ENCODE measurements around the gene CUBN.
A peak's percentile ranks its signal among the peaks of the same experiment; 100 is the strongest.

CUBN gene

DNA sequence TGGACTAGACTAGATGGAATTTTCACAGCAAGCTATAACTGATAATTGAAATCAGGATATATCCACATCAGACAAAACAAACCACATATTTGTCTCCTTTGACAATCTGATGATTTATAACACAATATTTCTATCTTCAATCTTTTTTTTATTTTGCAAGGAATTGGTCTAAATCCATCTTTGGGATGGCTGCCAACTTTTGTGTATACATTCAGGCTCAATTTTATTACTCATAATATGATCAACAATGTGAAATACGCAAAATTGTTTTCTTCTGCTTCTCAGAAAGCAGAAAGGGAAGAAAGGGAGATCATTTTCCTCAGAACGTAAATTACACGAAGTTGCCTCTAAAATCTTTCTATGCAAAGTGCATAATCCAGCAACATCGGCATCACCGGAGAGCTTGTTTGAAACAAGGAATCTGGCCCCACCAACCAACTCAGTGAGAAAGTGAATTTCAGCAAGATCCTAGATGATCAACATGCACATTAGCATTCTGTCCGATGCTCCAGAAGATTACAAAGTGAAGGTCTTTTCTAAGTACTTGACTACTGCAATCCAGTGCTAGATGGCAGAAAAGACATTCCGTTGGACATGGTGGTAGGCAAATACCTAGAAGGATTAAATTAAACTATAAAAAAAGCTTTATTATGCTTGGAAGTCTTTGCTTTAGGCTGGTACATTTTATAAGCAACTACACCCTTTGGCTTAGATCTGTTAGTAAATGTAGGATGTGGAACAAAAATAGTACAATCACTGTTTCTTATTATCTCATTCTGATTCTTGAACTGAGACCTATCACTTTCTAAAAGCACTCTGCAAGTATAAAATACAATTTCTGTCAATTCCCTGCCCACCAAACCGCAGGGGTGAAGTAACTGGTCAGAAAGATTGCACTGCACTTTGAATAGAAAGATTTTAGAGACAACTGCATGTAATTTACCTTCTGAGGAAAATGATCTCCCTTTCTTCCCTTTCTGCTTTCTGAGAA is 186.0 kb downstream of the CUBN start:
- peak; percentile 46 for DNase-seq

DNA sequence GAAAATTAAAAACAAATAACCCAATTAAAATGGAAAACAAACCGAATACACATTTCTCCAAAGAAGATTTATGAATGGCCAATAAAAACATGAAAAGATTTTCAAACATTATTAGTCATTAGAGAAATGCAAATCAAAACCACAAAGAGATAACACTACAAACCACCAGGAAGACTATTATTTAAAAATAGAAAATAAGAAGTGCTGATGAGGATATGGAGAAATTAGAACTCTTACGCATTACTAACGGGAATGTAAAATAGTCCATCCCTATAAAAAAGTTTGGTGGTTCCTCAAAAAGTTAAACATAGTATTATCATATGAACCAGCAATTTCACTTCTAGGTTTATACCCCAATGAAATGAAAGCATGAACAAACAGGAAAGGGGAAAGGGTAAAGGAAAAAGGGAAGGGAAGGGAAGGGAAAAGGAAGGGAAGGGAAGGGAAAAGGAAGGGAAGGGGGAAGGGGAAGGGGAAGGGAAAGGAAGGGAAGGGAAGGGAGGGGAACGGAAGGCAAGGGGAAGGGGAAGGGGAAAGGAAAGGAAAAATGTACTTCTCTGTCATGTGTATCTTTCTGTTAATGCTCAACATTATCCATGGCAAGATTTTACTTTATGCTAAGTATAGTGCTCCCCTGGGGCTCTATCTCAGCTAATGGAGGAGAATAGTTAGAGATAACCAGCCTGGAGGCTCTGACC is 187.1 kb downstream of the CUBN start:
- no peak for DNase-seq

DNA sequence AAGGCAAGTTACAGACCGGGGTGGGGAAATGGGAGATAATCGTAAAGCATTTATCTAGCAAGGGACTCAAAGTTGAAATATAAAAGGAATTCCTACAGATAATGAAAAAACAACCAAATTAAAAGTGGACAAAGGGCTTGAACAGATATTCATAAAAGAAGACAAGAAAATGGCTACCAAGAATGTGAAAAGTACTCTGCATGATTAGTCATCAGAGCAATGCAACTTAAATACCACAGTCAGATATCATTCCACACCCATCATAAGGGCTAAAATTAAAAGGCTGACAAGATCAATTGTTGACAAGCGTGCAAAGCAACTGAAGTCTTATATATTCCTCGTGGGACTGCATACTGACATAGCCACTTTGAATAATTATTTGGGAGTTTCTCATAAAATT is 187.7 kb downstream of the CUBN start:
- no peak for DNase-seq

DNA sequence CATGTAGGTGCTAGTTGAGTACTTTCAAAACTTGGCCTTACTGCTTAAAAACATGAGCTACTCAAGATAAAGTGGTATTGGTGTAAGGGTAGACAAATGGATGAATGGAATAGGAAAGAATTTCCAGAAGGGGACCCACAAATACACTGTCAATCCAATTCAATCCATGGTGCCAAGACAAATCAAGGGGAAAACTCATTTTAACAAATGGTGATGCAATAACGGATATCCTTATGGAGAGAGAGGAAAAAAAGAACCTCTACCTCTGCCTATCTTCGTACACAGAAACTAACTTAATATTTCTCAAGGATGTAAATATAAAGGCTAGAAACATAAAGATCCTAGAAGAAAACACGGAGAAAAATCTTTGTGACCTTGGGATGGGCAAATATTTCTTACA is 188.5 kb downstream of the CUBN start:
- no peak for DNase-seq

DNA sequence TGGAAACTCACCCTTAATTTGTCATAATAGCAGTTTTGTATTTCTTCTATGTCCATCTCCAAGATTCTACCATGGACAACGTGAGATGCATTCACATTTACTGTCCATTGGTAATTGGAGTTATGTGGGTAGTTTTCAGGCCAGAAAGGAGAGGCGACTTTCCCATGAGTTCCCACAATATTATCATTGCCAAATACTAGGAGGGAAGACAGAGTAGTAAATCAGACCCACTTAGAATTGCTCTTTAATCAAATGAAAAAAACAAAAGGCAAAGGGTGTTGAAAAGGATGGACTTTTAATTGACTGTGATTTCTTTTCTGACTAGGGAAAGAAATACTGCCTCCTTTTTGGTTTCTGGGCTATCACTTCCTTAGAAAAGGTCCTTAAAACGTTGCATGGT is 190.7 kb downstream of the CUBN start:
- no peak for DNase-seq

DNA sequence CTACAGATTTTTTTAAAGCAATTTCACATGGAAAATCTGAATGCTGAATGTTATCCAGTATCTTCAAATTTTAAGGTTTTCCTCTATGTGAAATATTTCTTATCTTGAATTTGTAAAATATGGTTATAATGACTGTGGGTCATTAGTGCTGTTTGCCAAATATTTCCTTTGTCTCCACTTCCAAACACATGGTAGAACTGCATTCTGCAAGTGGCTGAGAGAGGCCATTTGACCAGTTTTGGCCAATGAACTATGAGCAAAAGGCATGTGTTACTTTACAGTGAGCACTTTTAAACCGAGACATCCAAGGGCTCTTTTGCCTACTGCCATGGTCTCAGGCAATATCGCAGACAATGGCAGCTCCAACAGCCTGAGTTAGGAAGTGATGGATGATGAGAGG is 195.2 kb downstream of the CUBN start:
- no peak for DNase-seq

DNA sequence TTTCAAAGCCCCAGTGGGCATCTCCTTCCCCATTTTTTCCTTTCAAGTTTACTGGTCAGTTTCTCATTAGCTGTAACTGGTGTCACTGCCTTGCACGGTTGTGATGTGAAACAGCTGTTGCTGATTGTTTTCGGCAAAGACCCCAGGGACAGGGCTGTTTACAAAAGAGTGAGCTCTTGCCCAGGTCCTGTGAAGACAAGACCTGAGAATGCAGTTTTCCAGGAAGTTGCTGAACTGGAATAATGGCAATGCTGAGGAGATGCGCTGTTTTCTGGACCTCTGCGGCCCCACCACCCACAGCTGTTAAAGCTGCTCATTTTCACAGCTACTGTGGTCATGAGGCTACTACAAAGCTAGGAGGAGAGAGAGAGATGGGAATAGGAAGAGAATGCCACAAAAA is 195.8 kb downstream of the CUBN start:
- no peak for DNase-seq

DNA sequence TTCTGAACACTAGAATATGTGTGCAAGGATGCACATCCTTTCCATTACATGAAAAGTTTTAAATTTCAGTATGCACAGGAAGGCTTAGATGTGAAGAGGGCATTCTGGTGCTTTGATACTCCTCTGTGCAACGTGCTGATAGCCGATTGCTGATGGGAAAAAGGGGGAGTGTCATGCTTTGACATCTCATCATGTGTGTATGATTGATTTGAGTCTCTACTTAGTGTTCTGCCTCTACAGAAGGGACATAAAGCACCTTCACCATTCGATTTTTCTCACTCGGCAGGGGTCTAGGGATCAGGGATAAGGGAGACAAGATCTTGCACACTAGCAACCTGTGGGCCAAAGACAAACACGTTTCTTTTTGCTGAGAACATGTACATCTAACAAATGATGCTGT is 197.7 kb downstream of the CUBN start:
- no peak for DNase-seq

DNA sequence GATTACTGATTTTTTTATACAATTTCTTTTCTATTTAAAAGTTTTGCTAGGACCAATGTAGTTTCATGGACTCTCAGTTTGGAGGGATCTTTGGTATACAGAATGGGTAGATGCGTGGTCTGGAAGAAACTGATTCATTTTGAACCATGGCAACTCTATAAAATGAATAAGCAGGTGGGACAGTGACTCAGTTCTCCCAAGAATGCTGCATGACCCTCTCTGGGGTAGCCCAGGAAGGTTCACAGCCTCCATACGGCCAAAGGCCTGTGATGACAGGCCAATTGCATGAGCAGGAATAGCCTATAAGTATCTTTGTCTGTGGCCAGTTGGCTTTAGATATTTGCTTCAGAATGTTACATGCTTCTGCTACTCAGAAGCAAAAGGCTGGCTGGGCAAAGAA is 199.1 kb downstream of the CUBN start:
- DNase-seq = no peak

DNA sequence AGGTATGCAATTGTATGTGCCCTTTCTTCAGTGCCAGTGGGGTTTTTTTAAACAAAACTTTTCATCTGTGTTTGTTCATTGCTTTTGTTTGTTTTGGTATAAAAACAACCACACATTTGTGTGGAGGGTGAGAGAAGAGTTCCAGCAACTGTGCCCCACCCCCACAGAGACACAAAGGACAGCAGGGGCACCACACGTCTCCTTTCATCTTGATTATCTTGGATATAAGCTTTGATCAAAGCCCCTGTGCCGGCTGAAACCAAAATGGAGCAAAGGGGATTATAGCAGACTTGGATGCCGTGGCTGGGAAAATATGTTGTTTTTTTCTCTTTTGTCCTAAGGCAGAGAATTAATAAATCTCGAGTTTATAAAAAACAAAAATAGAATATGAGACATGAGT is 200.5 kb downstream of the CUBN start:
- DNase-seq = no peak

DNA sequence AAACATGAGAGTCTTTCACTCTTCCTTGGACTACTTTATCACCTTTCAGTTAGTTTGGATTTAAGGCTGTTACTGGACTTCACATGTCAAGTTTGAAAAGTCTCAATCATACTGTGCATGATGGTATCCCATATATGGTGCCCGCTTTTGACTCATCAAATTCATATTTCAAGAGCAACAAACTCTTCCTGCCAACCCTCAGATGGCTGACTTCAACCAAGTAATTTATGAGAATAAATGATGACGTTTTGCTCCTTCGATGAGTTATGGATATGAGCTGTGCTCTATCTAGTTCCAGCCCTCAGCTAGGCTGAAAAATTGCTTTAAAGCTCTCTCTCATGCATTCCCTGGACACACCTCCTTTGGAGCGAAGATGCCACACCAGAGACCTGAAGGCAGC is 202.1 kb downstream of the CUBN start:
- no peak for DNase-seq

DNA sequence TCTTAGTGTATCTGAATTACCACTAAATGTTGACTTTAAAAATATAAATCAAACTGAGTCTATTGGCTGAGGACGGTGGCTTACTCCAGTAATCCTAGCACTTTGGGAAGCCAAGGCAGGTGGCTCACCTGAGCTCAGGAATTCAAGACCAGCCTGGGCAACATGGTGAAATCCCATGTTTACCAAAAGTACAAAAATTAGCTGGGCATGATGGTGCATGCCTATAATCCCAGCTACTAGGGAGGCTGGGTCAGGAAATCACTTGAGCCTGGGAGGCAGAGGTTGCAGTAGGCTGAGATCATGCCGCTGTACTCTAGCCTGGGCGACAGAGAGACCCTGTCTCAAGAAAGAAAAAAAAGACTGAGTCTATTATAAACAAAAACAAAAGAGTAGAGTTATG is 205.9 kb downstream of the CUBN start:
- DNase-seq = no peak

DNA sequence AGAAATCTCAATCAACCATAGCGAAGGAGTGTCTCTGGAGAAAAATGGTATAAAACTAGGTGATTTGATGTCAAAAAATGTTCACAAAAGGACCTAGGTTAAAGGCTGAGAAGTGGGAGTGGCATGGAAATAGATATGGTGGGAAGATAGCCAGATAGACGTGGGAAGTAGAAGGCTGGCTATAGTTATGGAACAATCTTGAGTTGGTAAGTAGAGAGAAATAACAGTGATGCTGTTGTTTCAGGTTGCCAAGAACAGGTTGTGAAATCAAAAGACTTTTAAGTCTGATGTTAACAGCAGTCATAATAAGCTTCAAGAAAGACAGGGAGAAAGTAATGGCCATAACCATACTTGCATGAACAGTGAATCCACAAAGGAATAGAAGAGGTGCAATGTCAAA is 206.3 kb downstream of the CUBN start:
- no peak for DNase-seq

DNA sequence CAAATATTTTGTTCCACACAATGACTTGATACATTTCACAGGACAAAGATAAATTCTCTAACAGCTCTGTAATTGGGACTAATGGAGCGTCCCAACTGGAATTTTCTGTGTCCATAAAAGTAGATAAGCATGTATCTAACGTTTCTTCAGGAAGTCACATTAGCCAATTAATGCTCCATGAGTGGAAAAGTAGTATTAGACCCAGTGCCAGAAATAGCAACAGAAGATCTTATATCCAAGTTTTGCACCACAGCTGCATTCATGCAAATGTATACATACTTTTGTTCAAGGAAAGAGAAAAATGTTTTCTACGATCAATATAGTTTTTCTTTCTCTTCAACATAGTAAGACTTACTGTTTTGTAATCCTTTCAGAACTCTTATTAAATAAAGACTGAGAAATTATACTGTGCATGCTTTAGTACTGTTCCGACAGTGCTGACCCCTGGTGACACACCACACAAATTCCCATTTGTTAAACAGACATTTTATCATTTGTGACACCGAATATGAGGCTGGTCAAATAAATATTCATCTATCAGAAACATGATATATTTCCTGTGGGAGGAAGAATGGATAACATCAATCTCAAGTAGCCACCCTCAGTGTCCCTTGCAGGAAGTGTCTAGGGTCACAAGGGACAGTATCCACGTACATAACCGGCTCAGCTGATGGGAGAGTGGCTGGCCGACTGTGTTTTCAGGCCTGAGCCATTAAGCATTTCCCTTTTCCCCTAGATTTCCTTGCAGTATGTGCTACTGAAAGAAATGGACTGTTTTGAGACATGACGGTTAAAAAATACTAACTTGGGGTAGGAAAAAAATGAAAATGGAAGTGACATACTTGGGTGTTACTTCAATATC is 210.3 kb downstream of the CUBN start:
- DNase-seq = no peak

DNA sequence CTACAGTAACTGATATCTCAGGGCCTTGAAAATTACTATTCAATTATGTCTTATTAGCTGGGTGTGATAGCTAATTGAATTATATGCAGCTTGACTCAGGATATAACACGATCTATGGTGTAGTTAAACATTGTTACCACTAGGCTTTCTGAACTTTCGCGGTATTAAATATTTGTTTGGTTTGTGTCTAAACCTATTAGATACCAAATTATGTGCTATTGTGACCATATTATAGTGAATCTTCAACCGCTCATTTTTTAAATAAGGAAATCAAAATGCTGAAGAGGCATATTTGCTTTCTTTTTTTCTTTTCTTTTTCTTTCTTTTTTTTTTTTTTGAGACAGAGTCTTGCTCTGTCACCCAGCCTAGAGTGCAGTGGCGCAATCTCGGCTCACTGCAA is 213.1 kb downstream of the CUBN start:
- no peak for DNase-seq

DNA sequence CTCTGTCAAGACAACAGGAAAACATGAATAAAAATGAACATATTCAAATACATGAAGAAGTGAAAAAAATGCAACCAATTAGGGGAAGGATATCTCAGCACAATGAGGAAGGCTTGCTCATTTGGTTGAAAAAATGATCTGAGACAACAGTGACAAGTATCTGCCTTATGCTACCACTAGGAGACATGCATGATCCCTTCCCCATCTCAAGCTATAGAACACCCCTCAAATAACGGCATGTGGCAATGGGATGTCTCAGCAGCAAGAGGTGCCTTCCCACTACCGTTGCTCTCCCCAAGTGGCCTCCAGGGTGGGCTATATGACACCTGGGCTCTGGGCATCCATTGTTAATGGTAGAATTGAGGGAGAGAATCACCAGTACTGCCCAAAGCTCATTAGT is 214.3 kb downstream of the CUBN start:
- peak; percentile 57 for DNase-seq

DNA sequence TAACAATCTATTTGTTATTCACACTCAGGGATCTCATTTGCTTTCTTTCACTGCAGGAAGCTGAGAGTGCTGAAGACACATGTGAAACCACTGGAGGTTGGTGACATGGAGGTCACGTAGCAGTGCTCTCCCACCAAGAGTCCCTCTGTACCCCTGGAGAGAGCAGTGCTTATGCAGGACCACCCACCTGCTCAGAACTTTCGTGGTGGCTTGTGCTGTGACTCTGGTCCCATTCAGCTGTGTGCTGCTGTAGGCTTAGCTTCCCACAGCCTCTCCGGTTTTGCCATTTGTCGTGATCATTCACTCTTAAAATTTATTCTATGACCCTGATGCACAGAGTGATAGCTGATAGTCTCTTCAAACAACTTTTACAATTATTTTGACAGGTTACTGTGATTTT is 216.3 kb downstream of the CUBN start:
- no peak for DNase-seq

DNA sequence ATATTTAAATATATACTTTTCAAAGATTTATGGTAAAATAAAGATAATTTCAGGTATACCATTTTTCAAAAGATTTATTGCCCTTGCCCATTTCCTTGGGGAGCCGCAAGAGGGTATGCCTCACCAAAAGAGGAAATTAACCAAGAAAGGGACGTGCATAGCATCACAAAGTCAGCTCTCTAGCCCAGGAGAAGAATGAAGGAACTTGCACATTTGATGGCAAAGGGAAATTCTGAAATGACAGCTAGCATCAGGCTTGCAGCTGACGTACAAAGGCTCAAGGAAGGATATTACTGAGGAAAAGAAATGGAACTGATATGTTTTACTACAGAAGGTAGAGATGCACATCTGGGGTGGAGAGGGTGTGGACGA is 218.8 kb downstream of the CUBN start:
- DNase-seq = peak; percentile 76

DNA sequence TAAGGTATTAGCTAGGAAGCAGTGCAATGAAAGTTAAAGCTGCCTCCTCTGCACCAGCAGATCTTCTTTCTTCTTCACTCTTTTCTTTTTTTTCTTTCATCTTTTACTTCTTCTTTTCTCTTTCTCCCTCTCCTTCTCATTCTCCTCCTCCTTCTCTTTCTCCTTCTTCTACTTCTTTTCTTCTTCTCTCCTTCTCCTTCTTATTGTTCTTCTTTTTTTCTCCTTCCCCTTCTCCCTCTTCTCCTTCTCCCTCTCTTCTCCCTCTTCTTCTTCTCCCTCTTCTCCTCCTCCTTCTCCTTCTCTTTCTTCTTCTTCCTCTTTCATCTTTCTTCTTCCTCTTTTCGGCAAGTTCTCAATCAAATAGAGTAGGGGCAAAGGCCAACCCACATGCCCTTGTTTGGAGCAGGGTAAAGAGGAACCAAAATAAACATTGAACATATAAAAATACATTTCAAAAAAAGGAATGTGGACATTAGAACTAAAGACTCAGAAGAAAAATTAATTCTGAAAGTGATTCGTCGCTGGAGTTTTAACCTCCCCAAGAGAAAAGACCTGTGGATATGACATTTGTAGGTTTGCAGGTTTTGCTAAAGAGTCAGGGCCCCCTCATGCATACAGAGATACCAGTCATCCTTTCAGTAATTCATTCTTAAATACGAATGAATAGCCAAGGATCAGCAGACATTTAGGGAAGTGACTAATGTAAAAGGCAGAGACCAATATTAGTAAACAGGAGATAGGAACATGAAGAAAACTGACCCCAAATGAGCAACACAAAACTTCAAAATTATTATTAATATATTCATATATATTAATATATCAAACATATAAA is 219.4 kb downstream of the CUBN start:
- peak; percentile 87 for DNase-seq

DNA sequence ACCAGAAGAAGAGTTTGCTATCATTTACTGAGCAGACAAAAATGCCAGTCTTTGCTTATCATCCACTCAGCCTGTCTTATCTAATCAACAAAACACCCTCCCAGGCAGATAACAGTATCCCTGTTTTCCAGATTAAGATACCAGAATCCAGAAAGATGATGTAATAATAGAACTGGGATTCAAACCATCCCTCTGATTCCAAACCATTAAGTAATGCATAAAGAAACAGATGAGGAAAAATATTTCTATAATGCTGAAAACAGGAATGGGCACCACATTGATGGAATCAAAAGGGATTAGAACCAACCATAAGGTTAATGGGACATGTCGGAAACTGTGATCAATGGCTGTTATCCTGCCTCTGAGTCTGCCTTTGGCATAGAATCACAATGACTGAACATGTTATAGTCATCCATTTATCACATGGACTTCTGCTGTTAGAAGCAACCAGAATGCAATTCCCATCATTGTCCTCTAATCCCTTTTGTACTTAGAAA is 220.3 kb downstream of the CUBN start:
- DNase-seq = no peak

DNA sequence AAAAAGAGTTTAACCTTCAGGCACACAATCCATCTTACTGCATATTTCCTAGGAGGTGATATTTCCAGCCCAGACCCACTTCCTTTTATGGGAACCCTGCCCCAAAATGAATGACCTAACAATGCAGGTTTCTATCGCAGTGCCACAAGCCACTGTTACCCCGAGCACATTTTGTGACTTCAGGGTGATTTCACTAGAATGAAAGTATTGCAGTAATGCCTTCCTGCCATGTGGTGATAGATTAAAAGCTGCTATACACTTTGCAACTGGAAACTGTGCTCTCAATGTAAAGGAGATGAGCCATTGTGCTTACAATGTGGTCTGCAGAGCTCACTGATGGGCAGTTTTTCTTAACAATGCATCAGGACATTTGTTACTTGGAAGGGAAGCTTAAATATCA is 221.9 kb downstream of the CUBN start:
- DNase-seq = peak; percentile 76

DNA sequence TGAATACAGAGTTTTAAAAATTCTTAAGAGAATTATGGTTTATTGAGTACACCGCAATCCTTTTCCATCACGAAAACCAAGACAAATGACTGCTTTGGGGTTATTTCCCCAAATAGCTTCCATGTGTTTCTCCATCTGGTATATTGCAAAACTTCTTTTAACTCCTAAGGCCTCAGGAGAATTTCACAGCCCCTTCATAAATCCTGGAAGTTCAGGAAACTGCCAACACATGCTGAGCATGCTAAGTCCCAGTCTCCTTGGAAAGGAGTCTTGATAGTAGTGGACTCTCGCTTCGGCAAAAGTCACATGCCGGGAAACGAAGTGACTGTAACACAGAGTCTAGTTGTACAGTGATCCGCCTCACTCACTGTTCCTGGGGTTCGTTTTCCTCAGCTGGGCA is 224.3 kb downstream of the CUBN start:
- peak; percentile 64 for DNase-seq
